Measurements from ENCODE around the gene WDR5B.

GRCh38 chr3:122414391-122414790 is 1.5 kb downstream of the WDR5B start:
- no peak for TF ChIP-seq POLR2A (IDR thresholded peaks at IDR 0.05)
- no peak for TF ChIP-seq CTCF (IDR thresholded peaks at IDR 0.05 in 4 of 5, conservative IDR thresholded peaks at IDR 0.05 in 1 of 5)

Data from gastrocnemius medialis (tissue), 4 donors.